Heart right ventricle (tissue), 16 donors: ENCODE measurements around the gene ADORA2A. TPM values are rescaled to one million over a fixed set of nuclear protein-coding genes. Genes with fewer than 3 reads are reported as not detected.

Experiments
- ATAC-seq, 8 donors: fragments of 200-7000 bp; cut with Tn5 transposase; one replicate each; pipeline ENCODE4 v1.9.1; 2020; ENCODE audit warnings: mild to moderate bottlenecking in 8 of 8, moderate library complexity in 8 of 8, moderate number of reproducible peaks in 1 of 8
- DNase-seq, 2 donors: peaks; one replicate each; pipeline ENCODE4 v3.0.0-alpha.2; 2020
- H3K27ac ChIP-seq, 10 donors: fragments of 200-600 bp; sonication (generic) in 2 of 10; one replicate each; pipeline versions ENCODE4 v1.5.0 to v1.8.0; 2020 to 2022; ENCODE audit warnings: mild to moderate bottlenecking in 3 of 10
- H3K27me3 ChIP-seq, 7 donors: fragments of 200-600 bp; one replicate each; pipeline ENCODE4 v1.8.0; 2021 to 2022; ENCODE audit warnings: mild to moderate bottlenecking in 2 of 7
- H3K36me3 ChIP-seq, 9 donors: fragments of 200-600 bp; sonication (generic) in 1 of 9; one replicate each; pipeline versions ENCODE4 v1.5.0 to v1.8.0; 2020 to 2022; ENCODE audit warnings: mild to moderate bottlenecking in 2 of 9
- H3K4me1 ChIP-seq, 9 donors: fragments of 200-600 bp; sonication (generic) in 1 of 9; one replicate each; pipeline versions ENCODE4 v1.5.0 to v1.8.0; 2020 to 2022; ENCODE audit warnings: mild to moderate bottlenecking in 4 of 9
- H3K4me3 ChIP-seq, 10 donors: fragments of 200-600 bp; sonication (generic) in 2 of 10; one replicate each; pipeline versions ENCODE4 v1.5.0 to v1.8.0; 2020 to 2022; ENCODE audit warnings: mild to moderate bottlenecking in 7 of 10, moderate library complexity in 2 of 10
- H3K9me3 ChIP-seq, 11 donors: fragments of 200-600 bp in 10 of 11; sonication (generic) in 2 of 11; one replicate each; pipeline versions ENCODE4 v1.5.0 to v1.8.0; 2013 to 2022; ENCODE audit warnings: mild to moderate bottlenecking in 2 of 11, control low read depth in 1 of 11, moderate library complexity in 1 of 11
- WGBS, 2 donors: extraction: QIAGEN DNeasy Blood & Tissue Kit; methylation state at CpG; one replicate each; pipeline ENCODE4 v1.1.7; 2013; ENCODE audit warnings: inconsistent platforms in 1 of 2; 5-methylcytosine and 5-hydroxymethylcytosine counted together
- intact Hi-C, 10 donors: fragments of 100-400 bp; cut with DNase I; formaldehyde crosslinking; loops; one replicate each; pipeline versions ENCODE4 v1.11.1 to v1.14.2; 2022
- polyA plus RNA-seq, 2 donors: library from polyadenylated mRNA; stranded (reverse); fragments of 200-250 nt; gene quantifications; one replicate each; pipeline ENCODE4 v1.2.3, GENCODE V29; 2013
- total RNA-seq, 10 donors: library from RNA; stranded (reverse); fragmentation: NEBNext Ultra II Directional in 3 of 10; extraction: Animal tissue kit (Norgen Biotek cat#: 25700) in 3 of 10; gene quantifications; one replicate each; pipeline versions ENCODE4 v1.2.1 to v1.2.4, GENCODE V29; 2021 to 2023
- TF ChIP-seq, protein P1 (sequence below), 9 donors: fragments of 200-600 bp; sonication (generic) in 2 of 9; IDR thresholded peaks; one replicate each; pipeline versions ENCODE4 v1.5.0 to v1.8.0; 2021 to 2022; ENCODE audit warnings: antibody characterized with exemption in 9 of 9, mild to moderate bottlenecking in 5 of 9, moderate library complexity in 1 of 9
- donor health status: Arrhythmogenic right ventricular cardiomyopathy.
- donor health status: ischemic (EF 13 %, LVEDD 7.1; RV severe dilation, severe dysfunction).
- donor health status: healthy with polysubstance abuse.
- donor health status: DM: no; HTN: yes; CAD: no.
- donor health status: DM: no; HTN: no; CAD: no.
- donor health status: ischemic (EF 25% LVEDD 6.9; RV normal size, moderate dysfunction).
- donor health status: ischemic (EF 25% LVEDD 5.7; RV mildly dilated, moderate dysfunction).
- donor health status: healthy.
- donor health status: DM: yes; HTN: yes; CAD: no.
- donor health status: Ischemic cardiomyopathy.
- donor health status: ischemic (EF 35%, LVEDD 5.7; RV mildly dilated, moderate dysfunction).
- donor health status: nonischemic (EF 11% LVEDD 7.7; RV severe dilation, severe dysfunction).
- donor health status: DM: yes; HTN: yes; CAD: no.
- donor health status: PGD.
- donor health status: ischemic (EF 29% LVEDD 5.4; RV normal size, mild dysfunction).
- donor health status: nonischemic (EF 23%, LVEDD 6.1; RV moderate dilation, normal function).

ADORA2A gene
- total and polyA plus RNA-seq, 12 donors: 1.5 to 9.7 (median 4.1) TPM

GRCh38 chr22:24453853-24454252 is 26.5 kb downstream of the ADORA2A start:
- ATAC-seq: no peak
- Histone ChIP-seq H3K4me1 (peaks cover 2 to 48% (median 38%) of the 10 kb centered on the region in 9 donors), H3K36me3 (no peaks in the 10 kb centered on the region), H3K9me3 (peaks cover 0 to 6% (median 0%) of the 10 kb centered on the region in 11 donors), H3K27me3 (no peaks in the 10 kb centered on the region), H3K27ac (no peak overlapping the region), H3K4me3 (no peak overlapping the region)
- TF ChIP-seq, protein P1, sequence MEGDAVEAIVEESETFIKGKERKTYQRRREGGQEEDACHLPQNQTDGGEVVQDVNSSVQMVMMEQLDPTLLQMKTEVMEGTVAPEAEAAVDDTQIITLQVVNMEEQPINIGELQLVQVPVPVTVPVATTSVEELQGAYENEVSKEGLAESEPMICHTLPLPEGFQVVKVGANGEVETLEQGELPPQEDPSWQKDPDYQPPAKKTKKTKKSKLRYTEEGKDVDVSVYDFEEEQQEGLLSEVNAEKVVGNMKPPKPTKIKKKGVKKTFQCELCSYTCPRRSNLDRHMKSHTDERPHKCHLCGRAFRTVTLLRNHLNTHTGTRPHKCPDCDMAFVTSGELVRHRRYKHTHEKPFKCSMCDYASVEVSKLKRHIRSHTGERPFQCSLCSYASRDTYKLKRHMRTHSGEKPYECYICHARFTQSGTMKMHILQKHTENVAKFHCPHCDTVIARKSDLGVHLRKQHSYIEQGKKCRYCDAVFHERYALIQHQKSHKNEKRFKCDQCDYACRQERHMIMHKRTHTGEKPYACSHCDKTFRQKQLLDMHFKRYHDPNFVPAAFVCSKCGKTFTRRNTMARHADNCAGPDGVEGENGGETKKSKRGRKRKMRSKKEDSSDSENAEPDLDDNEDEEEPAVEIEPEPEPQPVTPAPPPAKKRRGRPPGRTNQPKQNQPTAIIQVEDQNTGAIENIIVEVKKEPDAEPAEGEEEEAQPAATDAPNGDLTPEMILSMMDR (IDR thresholded peaks at IDR 0.05): no peak
- DNase-seq: no peak
- WGBS, 2 donors: 90 to 92% methylated on average over 1 of the region's 1 CpG
- intact Hi-C loops: no loop called here

- no peak for DNase-seq
Measured at GRCh38 chr22:24455039-24455438, 27.6 kb downstream of the ADORA2A start.

GRCh38 chr22:24455751-24456426 is 28.5 kb downstream of the ADORA2A start:
- Histone ChIP-seq H3K36me3 (no peaks in the 10 kb centered on the region), H3K27me3 (no peaks in the 10 kb centered on the region), H3K27ac (peak overlapping the region in 8 of 10 donors; percentile 6 to 67 (median 47)), H3K4me3 (no peak overlapping the region), H3K4me1 (peaks cover 2 to 53% (median 35%) of the 10 kb centered on the region in 9 donors), H3K9me3 (peaks cover 0 to 6% (median 0%) of the 10 kb centered on the region in 11 donors)
- ATAC-seq (peak; percentile 80 to 90 (median 86)), DNase-seq (peak; percentile 68 to 71)
- TF ChIP-seq, protein P1 (IDR thresholded peaks at IDR 0.05): no peak
- WGBS, 2 donors: 29 to 46% methylated on average over 9 of the region's 9 CpGs
- intact Hi-C loops: no loop called here

More at GRCh38 chr22:24455039-24455438, 27.6 kb downstream of the ADORA2A start:
- H3K4me3 ChIP-seq: no peak overlapping the region
- peak overlapping the region in 7 of 10 donors; percentile 6 to 67 (median 53) for H3K27ac ChIP-seq
- WGBS, 2 donors: 63 to 68% methylated on average over 4 of the region's 4 CpGs
- H3K27me3 ChIP-seq: no peaks in the 10 kb centered on the region
- intact Hi-C loops: no loop called here
- no peaks in the 10 kb centered on the region for H3K36me3 ChIP-seq
- peaks cover 2 to 53% (median 35%) of the 10 kb centered on the region in 9 donors for H3K4me1 ChIP-seq
- peak in 2 of 8 donors; percentile 12 to 16 for ATAC-seq
- TF ChIP-seq, protein P1 (IDR thresholded peaks at IDR 0.05): no peak
- peaks cover 0 to 6% (median 0%) of the 10 kb centered on the region in 11 donors for H3K9me3 ChIP-seq

DNA sequence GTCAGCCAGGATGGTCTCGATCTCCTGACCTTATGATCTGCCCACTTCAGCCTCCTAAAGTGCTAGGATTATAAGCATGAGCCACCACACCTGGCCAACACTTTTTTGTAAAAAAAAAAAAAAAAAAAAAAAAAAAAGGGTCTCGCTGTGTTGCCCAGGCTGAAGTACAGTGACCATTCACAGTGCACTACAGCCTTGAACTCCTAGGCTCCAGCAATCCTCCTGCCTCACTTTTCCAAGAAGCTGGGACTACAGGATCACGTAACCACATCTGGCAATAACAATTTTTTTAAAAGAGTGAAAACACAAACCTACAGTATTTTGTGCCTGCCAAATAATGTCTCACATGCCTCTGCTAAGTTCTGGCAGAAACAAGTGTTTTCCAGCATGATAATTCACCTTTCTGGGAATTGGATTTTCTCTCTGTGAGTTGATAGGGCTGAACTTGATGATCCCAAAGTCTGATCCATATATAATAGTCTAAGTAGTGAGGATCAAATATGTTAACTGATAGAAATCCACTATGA is 30.6 kb downstream of the ADORA2A start:
- no peaks in the 10 kb centered on the region for H3K36me3 ChIP-seq
- WGBS, 2 donors: 88 to 96% methylated on average over 3 of the region's 3 CpGs
- no peak for DNase-seq
- peaks cover 2 to 55% (median 36%) of the 10 kb centered on the region in 9 donors for H3K4me1 ChIP-seq
- no peaks in the 10 kb centered on the region for H3K9me3 ChIP-seq
- no peak overlapping the region for H3K27ac ChIP-seq
- no peaks in the 10 kb centered on the region for H3K27me3 ChIP-seq
- intact Hi-C loops: no loop called here
- no peak for ATAC-seq
- H3K4me3 ChIP-seq: no peak overlapping the region
- TF ChIP-seq, protein P1 (IDR thresholded peaks at IDR 0.05): no peak
